Gastrocnemius medialis (tissue), 4 donors: ENCODE results near the gene ROR1.

Experiments used
- POLR2A ChIP-seq, 2 donors: fragments of 450-650 bp; IDR thresholded peaks; one replicate each; pipeline ENCODE4 v1.6.1; 2017; ENCODE audit warnings: antibody characterized with exemption in 2 of 2, mild to moderate bottlenecking in 2 of 2, moderate library complexity in 2 of 2
- TF ChIP-seq, protein P1 (sequence below), 5 experiments: fragments of 450-650 bp in 3 of 5; fragments of 200-600 bp in 2 of 5; sonication (generic) in 2 of 5; IDR thresholded peaks in 4 of 5; conservative IDR thresholded peaks in 1 of 5; 1 replicate in 4 of 5; 2 replicates in 1 of 5; pipeline ENCODE4 v1.5.1; 2016 to 2019; ENCODE audit warnings: antibody characterized with exemption in 5 of 5, mild to moderate bottlenecking in 3 of 5, moderate library complexity in 3 of 5

DNA sequence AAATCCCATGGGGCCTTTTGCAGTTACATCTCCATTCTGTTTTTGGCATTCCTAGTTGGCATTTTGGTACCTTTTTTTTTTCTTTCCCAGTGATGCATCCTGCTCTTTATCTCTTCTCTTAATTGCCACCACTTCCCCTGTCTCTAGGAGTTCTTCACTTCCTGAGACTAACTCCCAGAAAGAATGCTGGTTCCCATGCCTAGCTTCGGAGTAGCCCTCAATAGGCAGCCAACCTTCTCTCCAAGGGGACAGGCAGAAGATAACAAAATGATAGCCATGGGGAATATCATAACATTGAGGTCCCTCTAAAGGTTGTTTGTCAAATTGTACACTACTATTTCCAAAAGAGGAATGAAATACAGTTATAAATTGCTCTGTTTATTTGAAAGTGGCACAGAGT lies 279.0 kb downstream of the ROR1 start:
- TF ChIP-seq, protein P1, sequence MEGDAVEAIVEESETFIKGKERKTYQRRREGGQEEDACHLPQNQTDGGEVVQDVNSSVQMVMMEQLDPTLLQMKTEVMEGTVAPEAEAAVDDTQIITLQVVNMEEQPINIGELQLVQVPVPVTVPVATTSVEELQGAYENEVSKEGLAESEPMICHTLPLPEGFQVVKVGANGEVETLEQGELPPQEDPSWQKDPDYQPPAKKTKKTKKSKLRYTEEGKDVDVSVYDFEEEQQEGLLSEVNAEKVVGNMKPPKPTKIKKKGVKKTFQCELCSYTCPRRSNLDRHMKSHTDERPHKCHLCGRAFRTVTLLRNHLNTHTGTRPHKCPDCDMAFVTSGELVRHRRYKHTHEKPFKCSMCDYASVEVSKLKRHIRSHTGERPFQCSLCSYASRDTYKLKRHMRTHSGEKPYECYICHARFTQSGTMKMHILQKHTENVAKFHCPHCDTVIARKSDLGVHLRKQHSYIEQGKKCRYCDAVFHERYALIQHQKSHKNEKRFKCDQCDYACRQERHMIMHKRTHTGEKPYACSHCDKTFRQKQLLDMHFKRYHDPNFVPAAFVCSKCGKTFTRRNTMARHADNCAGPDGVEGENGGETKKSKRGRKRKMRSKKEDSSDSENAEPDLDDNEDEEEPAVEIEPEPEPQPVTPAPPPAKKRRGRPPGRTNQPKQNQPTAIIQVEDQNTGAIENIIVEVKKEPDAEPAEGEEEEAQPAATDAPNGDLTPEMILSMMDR (IDR thresholded peaks at IDR 0.05 in 4 of 5, conservative IDR thresholded peaks at IDR 0.05 in 1 of 5) = no peak
- TF ChIP-seq POLR2A (IDR thresholded peaks at IDR 0.05) = no peak
